IPS-15b (cell line): Measurements from ENCODE around the gene SPX.

Experiments
- H3K27me3 ChIP-seq: one replicate; pipeline ENCODE4 v1.6.1; 2013; ENCODE audit warnings: low read length; ENCODE audit not compliant: control insufficient read depth, insufficient read depth
- H3K36me3 ChIP-seq: one replicate; pipeline ENCODE4 v1.6.1; 2013; ENCODE audit warnings: low read length; ENCODE audit not compliant: control insufficient read depth, insufficient read depth
- H3K4me1 ChIP-seq: one replicate; pipeline ENCODE4 v1.6.1; 2013; ENCODE audit warnings: mild to moderate bottlenecking, low read length; ENCODE audit not compliant: control insufficient read depth, insufficient read depth
- H3K4me3 ChIP-seq: one replicate; pipeline ENCODE4 v1.5.1; 2013; ENCODE audit warnings: low read depth, low read length
- H3K9ac ChIP-seq: one replicate; pipeline ENCODE4 v1.6.1; 2013; ENCODE audit warnings: low read depth, mild to moderate bottlenecking, low read length
- H3K9me3 ChIP-seq: one replicate; pipeline ENCODE4 v1.6.1; 2013; ENCODE audit warnings: mild to moderate bottlenecking, low read length; ENCODE audit not compliant: control insufficient read depth, insufficient read depth

Gene SPX

DNA sequence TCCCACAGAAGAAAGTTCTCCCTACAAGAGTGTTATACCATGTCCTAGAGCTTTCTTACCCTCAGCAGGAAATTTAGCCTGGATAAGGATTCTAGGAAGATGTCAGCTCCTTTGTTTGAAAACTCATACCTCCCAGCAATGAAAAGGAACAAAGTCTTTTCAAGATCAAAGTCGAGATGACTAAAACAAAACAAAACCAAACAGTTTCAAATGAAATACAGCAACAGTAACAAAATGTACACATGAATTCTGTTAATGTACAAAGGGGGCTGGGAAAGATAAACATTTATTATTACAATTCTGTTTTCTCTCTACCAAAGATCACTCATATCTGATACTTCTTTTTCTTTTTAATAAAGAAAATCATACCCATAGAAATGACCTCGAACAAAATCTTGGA, 36.8 kb downstream of the SPX start:
- Histone ChIP-seq H3K9me3 (no peaks in the 10 kb centered on the region), H3K4me1 (no peaks in the 10 kb centered on the region), H3K27me3 (no peaks in the 10 kb centered on the region), H3K4me3 (no peak overlapping the region), H3K9ac (no peak overlapping the region), H3K36me3 (no peaks in the 10 kb centered on the region)

- H3K9ac ChIP-seq: no peak overlapping the region
- no peaks in the 10 kb centered on the region for H3K36me3 ChIP-seq
- H3K4me3 ChIP-seq: no peak overlapping the region
- H3K9me3 ChIP-seq: no peaks in the 10 kb centered on the region
- no peaks in the 10 kb centered on the region for H3K27me3 ChIP-seq
- no peaks in the 10 kb centered on the region for H3K4me1 ChIP-seq
These were observed 40.3 kb downstream of the SPX start for GRCh38 chr12:21566223-21566906.

GRCh38 chr12:21566907-21567394, 40.9 kb downstream of the SPX start:
- no peaks in the 10 kb centered on the region for H3K4me1 ChIP-seq
- no peaks in the 10 kb centered on the region for H3K27me3 ChIP-seq
- H3K9ac ChIP-seq: no peak overlapping the region
- no peak overlapping the region for H3K4me3 ChIP-seq
- no peaks in the 10 kb centered on the region for H3K9me3 ChIP-seq
- H3K36me3 ChIP-seq: no peaks in the 10 kb centered on the region

GRCh38 chr12:21568115-21568514, 42.0 kb downstream of the SPX start:
- no peaks in the 10 kb centered on the region for H3K4me1 ChIP-seq

GRCh38 chr12:21571046-21571445, 45.0 kb downstream of the SPX start:
- no peaks in the 10 kb centered on the region for H3K4me1 ChIP-seq
- no peaks in the 10 kb centered on the region for H3K27me3 ChIP-seq
- no peak overlapping the region for H3K4me3 ChIP-seq
- H3K36me3 ChIP-seq: no peaks in the 10 kb centered on the region
- H3K9me3 ChIP-seq: no peaks in the 10 kb centered on the region
- H3K9ac ChIP-seq: no peak overlapping the region

More at GRCh38 chr12:21568115-21568514, 42.0 kb downstream of the SPX start:
- no peaks in the 10 kb centered on the region for H3K27me3 ChIP-seq
- H3K36me3 ChIP-seq: no peaks in the 10 kb centered on the region
- H3K9ac ChIP-seq: no peak overlapping the region
- H3K4me3 ChIP-seq: no peak overlapping the region
- no peaks in the 10 kb centered on the region for H3K9me3 ChIP-seq

DNA sequence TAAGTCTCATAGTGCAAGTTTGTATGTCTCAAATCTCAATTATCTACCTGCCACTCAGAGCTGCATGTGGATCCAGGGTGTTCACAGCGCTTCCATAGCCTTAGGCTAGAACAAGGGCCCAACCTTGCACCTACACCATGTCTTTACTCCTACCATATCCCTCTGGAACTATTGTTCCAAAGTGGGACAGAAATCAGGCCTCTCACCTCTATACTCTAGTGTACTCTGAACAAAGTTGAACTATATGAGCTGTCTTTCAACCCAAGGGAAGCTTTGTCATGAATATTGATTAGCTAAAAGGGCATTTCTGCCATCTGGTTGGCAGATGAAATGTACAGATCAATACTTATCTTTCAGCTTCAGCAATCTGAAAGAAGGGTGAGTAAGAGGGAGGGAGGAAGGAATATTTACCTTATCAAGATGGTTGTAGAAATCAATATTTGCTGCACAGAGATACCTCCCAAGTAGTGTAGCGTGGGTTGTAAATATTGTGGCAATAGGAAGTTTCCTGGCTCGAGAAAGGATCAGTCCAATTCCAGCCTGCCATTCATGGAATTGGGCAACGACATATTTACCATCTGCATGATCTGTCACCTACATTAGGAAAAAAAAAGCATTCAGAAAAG, 47.8 kb downstream of the SPX start:
- H3K36me3 ChIP-seq: no peaks in the 10 kb centered on the region
- H3K4me1 ChIP-seq: no peaks in the 10 kb centered on the region
- no peaks in the 10 kb centered on the region for H3K27me3 ChIP-seq
- H3K4me3 ChIP-seq: no peak overlapping the region
- H3K9me3 ChIP-seq: no peaks in the 10 kb centered on the region
- H3K9ac ChIP-seq: no peak overlapping the region

- no peak overlapping the region for H3K4me3 ChIP-seq
- no peaks in the 10 kb centered on the region for H3K27me3 ChIP-seq
- no peaks in the 10 kb centered on the region for H3K9me3 ChIP-seq
- no peaks in the 10 kb centered on the region for H3K4me1 ChIP-seq
- no peak overlapping the region for H3K9ac ChIP-seq
- H3K36me3 ChIP-seq: no peaks in the 10 kb centered on the region
These were observed 50.3 kb downstream of the SPX start for GRCh38 chr12:21576431-21576830.

DNA sequence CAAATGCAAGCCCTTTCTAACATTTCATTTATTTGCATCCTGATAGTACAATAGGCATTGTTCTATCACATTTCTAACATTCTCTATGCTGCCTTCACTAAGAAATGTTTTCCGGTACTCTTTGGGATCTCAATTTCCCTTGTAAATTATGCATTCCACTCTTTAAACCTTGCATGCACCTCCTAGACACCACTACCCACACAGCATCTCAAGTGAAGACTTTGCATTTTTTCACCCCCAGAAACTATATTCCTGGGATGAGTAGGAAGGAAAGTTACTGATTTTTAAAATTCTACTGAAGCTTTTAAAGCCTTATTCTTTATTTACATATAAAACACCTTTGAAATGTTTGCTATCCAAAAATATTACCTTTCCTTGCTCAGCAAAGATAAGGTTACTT, 51.4 kb downstream of the SPX start:
- Histone ChIP-seq H3K9ac (no peak overlapping the region), H3K36me3 (no peaks in the 10 kb centered on the region), H3K27me3 (no peaks in the 10 kb centered on the region), H3K4me3 (no peak overlapping the region), H3K9me3 (no peaks in the 10 kb centered on the region), H3K4me1 (no peaks in the 10 kb centered on the region)

- Histone ChIP-seq H3K27me3 (no peaks in the 10 kb centered on the region), H3K4me3 (no peak overlapping the region), H3K9me3 (no peaks in the 10 kb centered on the region), H3K4me1 (no peaks in the 10 kb centered on the region), H3K9ac (no peak overlapping the region), H3K36me3 (no peaks in the 10 kb centered on the region)
These were observed 54.8 kb downstream of the SPX start for GRCh38 chr12:21580748-21581516.
